GM19025 (cell line): Measurements from ENCODE around the gene SPTBN2.
"Not testable (repeated sequence)": the region's sequence is repeated elsewhere in the genome, so short reads cannot be mapped to it uniquely, and the experiment has no call there.

Experiments
- ATAC-seq: cut with Tn5 transposase; IDR thresholded peaks from one replicate; pipeline ENCODE4 v1.9.1; 2021; ENCODE audit warnings: mild to moderate bottlenecking, low read depth, moderate library complexity; ENCODE audit not compliant: unreplicated experiment

SPTBN2 gene

DNA sequence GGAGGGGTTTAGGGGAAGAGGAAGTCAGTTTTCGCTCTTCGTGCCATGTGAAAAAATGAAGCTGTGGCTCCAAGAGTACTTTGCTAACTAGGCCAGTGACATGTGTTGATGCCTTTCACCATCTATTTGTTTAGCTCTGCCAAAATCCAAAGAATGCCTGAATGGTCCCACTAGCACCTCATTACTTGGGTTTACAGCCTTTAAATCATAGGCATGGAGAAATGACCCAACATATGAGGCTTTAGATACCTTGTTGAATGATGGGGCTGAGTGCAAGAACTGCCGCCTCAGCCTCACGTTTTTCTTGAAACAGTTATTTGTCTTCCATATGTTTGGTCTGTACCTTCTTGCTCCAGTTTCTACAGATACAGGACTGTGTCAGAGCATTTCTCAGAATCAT is 82.2 kb downstream of the SPTBN2 start:
- ATAC-seq, result no peak

DNA sequence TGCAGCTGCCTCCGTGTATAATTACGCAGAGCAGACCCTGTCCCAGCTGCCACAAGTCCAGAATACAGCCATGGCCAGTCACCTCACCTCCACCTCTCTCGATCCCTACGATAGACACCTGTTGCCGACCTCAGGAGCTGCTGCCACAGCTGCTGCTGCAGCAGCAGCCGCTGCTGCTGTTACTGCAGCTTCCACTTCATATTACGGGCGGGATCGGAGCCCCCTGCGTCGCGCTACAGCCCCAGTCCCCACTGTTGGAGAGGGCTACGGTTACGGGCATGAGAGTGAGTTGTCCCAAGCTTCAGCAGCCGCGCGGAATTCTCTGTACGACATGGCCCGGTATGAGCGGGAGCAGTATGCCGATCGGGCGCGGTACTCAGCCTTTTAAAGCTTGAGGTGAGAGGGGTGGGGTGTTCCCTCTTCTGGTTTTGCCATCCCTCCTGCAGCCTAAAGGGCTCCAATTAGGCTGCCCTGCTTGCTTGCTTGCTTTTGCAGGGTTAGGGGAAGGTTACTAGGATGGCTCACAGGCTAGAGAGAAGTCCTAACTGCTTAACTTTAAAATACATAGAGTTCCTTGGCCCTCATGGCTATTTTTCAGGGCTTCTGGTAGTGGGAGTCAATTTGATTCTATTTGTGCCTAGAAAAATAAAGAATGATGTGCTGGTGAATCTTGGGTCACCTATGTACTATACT is 85.1 kb downstream of the SPTBN2 start:
- no peak for ATAC-seq

DNA sequence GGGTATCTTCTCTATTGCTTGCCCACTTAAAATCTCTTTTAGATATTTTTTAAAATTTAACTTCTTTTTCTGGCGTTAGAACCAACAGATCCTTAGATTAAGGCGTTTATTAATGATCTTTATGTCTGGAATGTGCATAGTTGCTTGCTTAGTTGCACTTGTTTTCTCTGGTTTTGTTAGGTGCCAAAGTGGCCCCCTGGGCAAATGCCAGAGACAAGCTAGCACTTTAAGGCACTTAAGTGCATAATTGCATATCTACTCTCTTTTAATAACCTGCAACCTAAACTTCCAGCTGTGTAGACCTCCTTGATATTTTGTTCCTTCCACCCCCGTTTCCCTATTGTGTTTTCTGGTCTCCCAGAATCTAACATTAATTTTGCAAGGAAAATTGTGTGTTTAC is 87.2 kb downstream of the SPTBN2 start:
- no peak for ATAC-seq

DNA sequence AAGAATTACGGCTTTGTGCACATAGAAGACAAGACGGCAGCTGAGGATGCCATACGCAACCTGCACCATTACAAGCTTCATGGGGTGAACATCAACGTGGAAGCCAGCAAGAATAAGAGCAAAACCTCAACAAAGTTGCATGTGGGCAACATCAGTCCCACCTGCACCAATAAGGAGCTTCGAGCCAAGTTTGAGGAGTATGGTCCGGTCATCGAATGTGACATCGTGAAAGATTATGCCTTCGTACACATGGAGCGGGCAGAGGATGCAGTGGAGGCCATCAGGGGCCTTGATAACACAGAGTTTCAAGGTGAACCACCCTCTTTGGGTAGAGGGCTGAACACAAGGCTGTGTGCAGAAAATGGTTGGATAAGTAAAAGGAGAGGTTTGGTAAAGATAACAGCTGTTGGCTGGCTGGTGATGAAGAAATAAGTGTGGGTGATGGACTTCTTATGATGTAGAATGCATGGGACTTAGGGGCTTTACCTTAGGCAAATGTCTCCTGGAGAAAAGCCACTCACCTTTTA is 89.1 kb downstream of the SPTBN2 start:
- ATAC-seq, result not testable (repeated sequence)

DNA sequence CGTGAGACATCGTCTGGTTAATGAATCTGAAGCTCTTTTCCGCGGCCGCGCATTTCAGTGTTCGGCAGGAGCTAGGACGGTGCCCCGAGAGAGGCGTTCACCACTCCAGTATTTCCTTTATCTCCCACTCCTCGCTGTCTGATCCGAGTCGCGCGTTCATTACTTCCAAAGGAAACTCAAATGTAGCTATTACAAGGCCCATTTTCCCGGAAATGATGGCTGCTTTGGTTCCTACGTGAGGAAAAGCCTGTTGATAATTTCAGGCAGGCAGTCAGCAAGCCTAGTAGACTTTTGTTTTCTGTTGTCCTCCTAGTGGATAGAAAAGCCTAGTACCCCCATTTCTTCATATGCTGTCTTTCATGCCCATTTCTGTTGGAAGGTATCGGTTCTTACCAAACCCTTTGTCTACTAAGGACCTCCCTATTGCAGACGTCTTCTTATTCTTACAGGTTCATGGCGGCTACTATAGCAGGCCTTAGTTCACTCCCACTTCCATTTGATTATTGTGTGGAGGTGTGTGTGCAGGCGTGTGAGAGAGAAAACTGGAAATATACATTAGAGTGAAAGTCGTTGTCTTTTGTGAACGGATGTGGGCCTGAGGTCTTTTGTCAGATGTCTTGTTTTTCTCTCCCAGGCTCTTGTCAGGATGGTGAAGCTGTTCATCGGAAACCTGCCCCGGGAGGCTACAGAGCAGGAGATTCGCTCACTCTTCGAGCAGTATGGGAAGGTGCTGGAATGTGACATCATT is 89.8 kb downstream of the SPTBN2 start:
- no peak for ATAC-seq

DNA sequence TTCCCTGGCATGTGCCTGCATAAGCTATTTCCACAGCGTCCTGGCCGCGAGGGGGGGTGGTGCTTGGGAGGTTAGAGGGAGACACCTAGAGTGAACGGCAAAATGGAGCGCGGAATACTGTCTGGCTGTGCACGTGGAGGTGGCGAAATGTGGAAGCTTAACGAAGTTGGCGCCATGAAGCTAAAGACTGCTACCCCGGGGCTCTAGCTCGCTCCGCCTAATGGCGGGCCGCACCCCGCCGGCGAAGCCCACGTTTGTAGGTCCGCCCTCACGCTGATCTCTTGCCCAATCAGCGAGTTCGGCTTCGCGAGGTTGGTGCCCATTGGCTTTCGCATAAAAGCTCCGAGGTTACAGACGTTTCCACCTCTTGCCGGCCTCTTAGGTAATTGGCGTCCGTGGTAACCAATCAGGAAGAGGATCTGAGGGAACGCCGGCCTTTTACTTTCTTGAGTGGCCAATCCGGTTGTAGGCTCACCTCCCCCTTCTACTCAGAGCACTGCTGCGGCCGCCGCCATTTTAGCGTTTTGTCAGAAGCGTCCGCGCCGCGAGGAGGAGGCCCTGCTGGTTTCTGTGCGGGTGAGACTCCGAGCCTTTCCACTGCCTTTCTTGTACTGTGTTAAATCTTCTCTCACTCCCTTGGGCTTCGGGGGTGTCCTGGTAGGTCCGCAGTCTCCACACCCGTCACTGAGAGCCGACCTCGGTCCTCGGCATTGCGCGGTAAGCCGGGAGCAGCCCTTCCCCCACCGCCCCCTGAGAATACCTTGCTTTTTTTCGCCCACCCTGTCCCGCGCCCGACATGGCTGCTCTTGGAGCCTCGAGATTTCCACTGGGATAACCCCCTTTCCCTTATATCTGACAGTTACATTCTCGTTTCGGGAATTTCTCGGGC is 90.6 kb downstream of the SPTBN2 start, which contains the start of gene RBM4:
RBM4 (plus strand) TSS at position 527 of the 889 bp plus-strand sequence. CDS start 1,009 bp downstream, outside the sequence.
- ATAC-seq, result peak; percentile 97

DNA sequence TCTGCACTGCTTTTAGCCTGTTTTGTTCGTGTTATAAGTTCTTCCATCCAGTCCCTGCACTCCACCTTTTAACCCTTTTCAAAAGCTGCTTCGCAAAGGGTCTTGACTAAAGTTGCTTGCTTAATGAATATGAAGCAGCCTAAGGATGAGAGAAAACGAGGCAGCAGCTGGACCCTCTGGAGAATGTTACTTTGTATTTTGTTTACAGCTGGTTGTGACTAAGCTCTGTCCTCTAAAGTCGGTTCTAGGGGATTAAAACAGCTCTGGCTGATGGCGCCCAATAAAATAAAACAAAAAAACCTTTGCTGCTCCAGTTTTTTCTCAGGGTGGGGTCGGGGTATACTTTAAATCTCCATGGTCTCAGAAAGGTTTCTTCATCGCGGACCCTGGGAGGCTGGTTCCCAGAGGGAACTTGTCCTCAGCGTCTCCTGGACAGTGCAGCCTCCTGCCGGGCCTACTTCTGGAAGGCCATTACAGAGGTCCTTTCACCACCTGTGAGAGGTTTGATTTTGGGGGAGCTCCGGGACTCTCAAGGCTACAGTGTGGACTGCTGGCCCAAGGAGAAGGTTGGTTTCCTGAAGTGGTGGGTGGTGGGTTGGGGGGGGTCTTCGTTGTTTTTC is 91.3 kb downstream of the SPTBN2 start:
- ATAC-seq, result no peak

DNA sequence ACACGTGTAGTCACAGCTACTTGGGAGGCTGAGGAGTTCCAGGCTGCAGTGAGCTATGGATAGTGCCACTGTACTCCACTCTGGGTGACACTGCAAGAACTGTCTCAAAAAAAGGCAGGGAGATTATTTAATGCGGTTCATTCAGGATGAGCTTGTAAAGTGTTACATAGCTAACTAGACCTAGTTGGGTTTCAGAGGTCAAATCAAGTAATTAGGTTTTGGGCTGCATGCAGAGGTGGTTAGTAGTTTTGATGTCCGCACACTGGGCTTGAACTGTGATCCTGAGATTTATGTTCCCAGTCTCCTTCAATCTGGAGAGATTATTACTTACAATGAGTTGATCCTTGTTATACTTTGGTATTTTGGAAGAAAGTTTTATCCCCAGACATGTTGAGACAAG is 92.6 kb downstream of the SPTBN2 start:
- no peak for ATAC-seq
